Cardiac muscle cell (in vitro differentiated cells and primary cell): ENCODE measurements around the gene MFAP4. TPM values are rescaled to one million over a fixed set of nuclear protein-coding genes. Genes with fewer than 3 reads are reported as not detected.

Experiments
- DNase-seq, 2 donors: peaks; one replicate each; pipeline versions ENCODE4 v3.0.0 to v3.0.0-alpha.2; 2010 to 2017; ENCODE audit warnings: low read depth in 1 of 2, low spot score in 1 of 2
- H3K27ac ChIP-seq: fragments of 200-600 bp; sonication (generic); 2 replicates; pipeline ENCODE4 v1.5.1; 2016
- H3K27me3 ChIP-seq: fragments of 200-600 bp; sonication (generic); 2 replicates; pipeline ENCODE4 v1.6.0; 2016; ENCODE audit warnings: control low read depth
- H3K36me3 ChIP-seq: fragments of 200-600 bp; sonication (generic); 2 replicates; pipeline ENCODE4 v1.5.1; 2016; ENCODE audit warnings: control low read depth
- H3K4me1 ChIP-seq: fragments of 200-600 bp; sonication (generic); 2 replicates; pipeline ENCODE4 v1.8.1; 2017; ENCODE audit warnings: low read depth, mild to moderate bottlenecking, mixed run types
- H3K4me3 ChIP-seq: fragments of 200-600 bp; sonication (generic); 2 replicates; pipeline ENCODE4 v1.5.1; 2016; ENCODE audit warnings: mild to moderate bottlenecking
- H3K9me3 ChIP-seq: fragments of 200-600 bp; sonication (generic); 2 replicates; pipeline ENCODE4 v1.5.1; 2017; ENCODE audit warnings: low read depth, mild to moderate bottlenecking, control low read depth
- polyA plus RNA-seq: library from polyadenylated mRNA; unstranded; fragments of >200 nt; fragmentation: Nextera tagmentation; extraction: Ambion mirVana; gene quantifications from 2 replicates; pipeline ENCODE4 v1.2.1, GENCODE V29; 2016
- total RNA-seq: library from RNA; depleted of rRNA; stranded (reverse); fragments of >200 nt; gene quantifications from 2 replicates; pipeline ENCODE4 v1.2.3, GENCODE V29; 2016
- TF ChIP-seq, protein P1 (sequence below): IDR thresholded peaks from 2 replicates; pipeline ENCODE4 v1.5.1; 2012; ENCODE audit warnings: low read depth, mild to moderate bottlenecking, low read length

Gene MFAP4
- total and polyA plus RNA-seq, 2 experiments from 2014 or later: 16.7 to 23.4 TPM

DNA sequence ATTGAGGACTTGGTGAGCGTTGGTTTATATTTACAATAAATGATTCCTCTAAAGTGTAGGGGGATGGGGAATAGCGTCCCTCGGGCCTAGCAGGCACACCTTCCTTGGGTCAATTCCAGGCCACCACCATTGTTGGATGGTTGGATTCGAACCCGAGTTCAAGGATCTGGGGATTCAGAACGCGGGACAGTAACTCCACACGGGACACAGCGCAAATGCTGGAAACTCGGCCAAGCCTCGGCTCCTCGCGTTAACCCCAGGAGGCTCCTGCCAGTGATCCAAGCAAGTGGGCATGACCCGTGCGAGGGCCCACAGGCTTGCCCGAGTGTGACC lies 25.1 kb downstream of the MFAP4 start:
- Histone ChIP-seq H3K27me3 (no peaks in the 10 kb centered on the region), H3K36me3 (no peaks in the 10 kb centered on the region), H3K4me1 (peaks cover 9% of the 10 kb centered on the region), H3K27ac (peak overlapping the region; percentile 58), H3K4me3 (peak overlapping the region; percentile 66), H3K9me3 (no peaks in the 10 kb centered on the region)
- TF ChIP-seq, protein P1, sequence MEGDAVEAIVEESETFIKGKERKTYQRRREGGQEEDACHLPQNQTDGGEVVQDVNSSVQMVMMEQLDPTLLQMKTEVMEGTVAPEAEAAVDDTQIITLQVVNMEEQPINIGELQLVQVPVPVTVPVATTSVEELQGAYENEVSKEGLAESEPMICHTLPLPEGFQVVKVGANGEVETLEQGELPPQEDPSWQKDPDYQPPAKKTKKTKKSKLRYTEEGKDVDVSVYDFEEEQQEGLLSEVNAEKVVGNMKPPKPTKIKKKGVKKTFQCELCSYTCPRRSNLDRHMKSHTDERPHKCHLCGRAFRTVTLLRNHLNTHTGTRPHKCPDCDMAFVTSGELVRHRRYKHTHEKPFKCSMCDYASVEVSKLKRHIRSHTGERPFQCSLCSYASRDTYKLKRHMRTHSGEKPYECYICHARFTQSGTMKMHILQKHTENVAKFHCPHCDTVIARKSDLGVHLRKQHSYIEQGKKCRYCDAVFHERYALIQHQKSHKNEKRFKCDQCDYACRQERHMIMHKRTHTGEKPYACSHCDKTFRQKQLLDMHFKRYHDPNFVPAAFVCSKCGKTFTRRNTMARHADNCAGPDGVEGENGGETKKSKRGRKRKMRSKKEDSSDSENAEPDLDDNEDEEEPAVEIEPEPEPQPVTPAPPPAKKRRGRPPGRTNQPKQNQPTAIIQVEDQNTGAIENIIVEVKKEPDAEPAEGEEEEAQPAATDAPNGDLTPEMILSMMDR: no peak
- DNase-seq: no peak

DNA sequence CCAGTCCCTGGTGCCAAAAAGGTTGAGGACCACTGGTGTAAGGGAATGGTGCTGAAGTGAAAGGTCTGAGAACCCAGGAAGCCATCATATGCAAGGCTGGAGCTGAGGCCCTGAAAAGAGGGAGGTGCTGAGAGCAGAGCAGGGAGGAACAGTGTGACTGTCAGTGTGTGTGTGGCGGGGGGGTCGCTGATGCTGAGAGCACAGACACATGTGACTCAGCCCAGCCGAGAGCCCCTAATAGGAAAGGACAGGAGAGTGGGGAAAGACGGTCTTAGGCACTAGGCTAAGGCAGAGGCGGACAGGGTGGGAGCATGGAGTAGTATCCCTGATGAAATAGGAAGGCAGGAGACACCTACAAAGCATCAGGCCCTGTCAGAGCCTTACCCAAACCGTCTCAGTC lies 25.7 kb downstream of the MFAP4 start:
- H3K27ac ChIP-seq: no peak overlapping the region
- DNase-seq: no peak
- H3K4me1 ChIP-seq: peaks cover 9% of the 10 kb centered on the region
- TF ChIP-seq, protein P1: no peak
- H3K36me3 ChIP-seq: no peaks in the 10 kb centered on the region
- no peak overlapping the region for H3K4me3 ChIP-seq
- no peaks in the 10 kb centered on the region for H3K9me3 ChIP-seq
- no peaks in the 10 kb centered on the region for H3K27me3 ChIP-seq

DNA sequence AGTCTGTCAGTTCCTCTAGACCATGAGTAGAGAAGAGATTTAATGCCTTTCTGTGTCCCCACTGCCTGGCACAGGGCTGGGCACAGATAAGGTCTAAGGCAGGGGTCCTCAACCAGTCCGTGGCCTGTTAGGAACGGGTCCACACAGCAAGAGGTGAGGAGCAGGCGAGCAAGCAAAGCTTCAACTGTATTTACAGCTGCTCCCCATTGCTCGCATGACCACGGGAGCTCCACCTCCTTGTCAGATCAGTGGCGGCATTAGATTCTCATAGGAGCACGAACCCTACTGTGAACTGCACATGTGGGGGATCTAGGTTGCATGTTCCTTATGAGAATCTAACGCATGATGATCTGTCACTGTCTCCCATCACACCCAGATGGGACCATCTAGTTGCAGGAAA lies 26.2 kb downstream of the MFAP4 start:
- Histone ChIP-seq H3K27ac (no peak overlapping the region), H3K9me3 (no peaks in the 10 kb centered on the region), H3K36me3 (no peaks in the 10 kb centered on the region), H3K27me3 (no peaks in the 10 kb centered on the region), H3K4me3 (no peak overlapping the region), H3K4me1 (peaks cover 9% of the 10 kb centered on the region)
- TF ChIP-seq, protein P1: no peak
- DNase-seq: no peak

DNA sequence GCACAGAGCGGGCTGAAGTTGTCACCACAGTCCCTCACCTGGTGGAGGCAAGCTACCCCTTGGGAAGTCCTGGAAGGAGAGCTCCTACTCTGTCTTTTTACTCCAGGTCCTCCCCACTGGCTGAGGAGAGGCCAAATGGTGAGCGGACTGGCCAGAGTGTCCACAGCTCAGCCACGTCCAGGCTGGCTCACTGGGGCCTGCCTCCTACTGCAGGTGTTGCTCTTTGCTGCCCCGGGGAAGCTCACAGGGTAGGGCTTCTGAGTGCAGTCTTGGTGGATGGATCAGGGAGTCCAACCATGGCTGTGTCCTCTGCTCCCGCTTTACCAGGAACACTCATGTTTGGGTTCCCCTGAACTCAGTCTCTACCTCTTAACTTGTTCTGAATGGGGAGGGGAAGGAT lies 27.1 kb downstream of the MFAP4 start:
- H3K9me3 ChIP-seq: no peaks in the 10 kb centered on the region
- no peaks in the 10 kb centered on the region for H3K27me3 ChIP-seq
- H3K4me3 ChIP-seq: no peak overlapping the region
- no peak for DNase-seq
- peaks cover 2% of the 10 kb centered on the region for H3K4me1 ChIP-seq
- TF ChIP-seq, protein P1: no peak
- no peak overlapping the region for H3K27ac ChIP-seq
- H3K36me3 ChIP-seq: no peaks in the 10 kb centered on the region

DNA sequence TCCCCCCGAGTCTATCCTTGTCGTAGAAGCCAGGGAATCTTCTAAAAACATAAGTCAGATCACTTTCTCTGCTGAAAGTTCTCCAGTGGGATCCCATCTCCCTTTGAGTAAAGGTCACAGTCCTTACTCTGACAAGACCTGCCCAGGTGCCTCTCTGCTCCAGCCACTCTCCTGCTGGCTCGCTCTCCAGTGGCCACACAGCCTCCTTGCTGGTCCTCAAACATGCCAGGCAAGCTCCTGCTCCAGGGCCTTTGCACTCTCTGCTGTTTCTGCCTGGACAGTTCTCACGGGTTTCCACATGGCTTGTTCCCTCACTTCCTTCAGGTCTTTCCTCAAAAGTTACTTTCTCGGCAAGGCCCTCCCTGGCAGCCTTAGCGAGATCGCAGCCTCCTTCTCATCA lies 27.8 kb downstream of the MFAP4 start:
- Histone ChIP-seq H3K9me3 (no peaks in the 10 kb centered on the region), H3K4me1 (no peaks in the 10 kb centered on the region), H3K36me3 (no peaks in the 10 kb centered on the region), H3K4me3 (no peak overlapping the region), H3K27ac (no peak overlapping the region), H3K27me3 (no peaks in the 10 kb centered on the region)
- no peak for DNase-seq
- TF ChIP-seq, protein P1: no peak

DNA sequence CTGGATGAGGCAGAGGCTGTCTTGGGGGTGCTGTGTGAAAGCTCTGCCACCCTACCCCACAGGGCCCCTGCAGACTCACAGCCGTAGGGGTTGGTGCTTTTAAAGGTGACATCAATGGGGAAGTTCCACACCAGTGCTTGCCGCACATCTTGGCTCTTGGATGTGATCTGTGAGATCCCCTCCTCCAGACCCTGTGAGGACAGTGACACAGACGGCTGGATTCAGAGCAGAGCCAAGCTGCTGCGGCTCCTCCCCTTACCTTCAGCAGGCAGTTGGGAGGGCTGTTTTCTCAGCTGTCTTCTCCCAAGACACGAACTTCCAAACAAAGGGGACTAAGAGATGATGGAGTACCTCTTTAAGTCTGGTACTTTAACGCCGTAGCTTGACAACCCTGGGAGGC lies 29.2 kb downstream of the MFAP4 start:
- no peaks in the 10 kb centered on the region for H3K9me3 ChIP-seq
- H3K27ac ChIP-seq: no peak overlapping the region
- no peaks in the 10 kb centered on the region for H3K27me3 ChIP-seq
- H3K4me3 ChIP-seq: no peak overlapping the region
- TF ChIP-seq, protein P1: no peak
- no peaks in the 10 kb centered on the region for H3K36me3 ChIP-seq
- no peaks in the 10 kb centered on the region for H3K4me1 ChIP-seq
- no peak for DNase-seq
